Tibial artery (tissue), 4 donors: Measurements from ENCODE around the gene ARAP2.

Source experiments
- DNase-seq, 2 donors: peaks; one replicate each; pipeline ENCODE4 v3.0.0-alpha.2; 2019
- H3K27ac ChIP-seq, 2 donors: fragments of 200-600 bp; sonication (generic) in 1 of 2; 1 replicate in 1 of 2; 2 replicates in 1 of 2; pipeline ENCODE4 v1.5.1; 2018 to 2019; ENCODE audit warnings: mild to moderate bottlenecking in 1 of 2
- H3K27me3 ChIP-seq, 2 donors: fragments of 200-600 bp; sonication (generic) in 1 of 2; one replicate each; pipeline versions ENCODE4 v1.5.1 to v1.6.0; 2016 to 2019
- H3K36me3 ChIP-seq, 3 donors: fragments of 200-600 bp; sonication (generic) in 2 of 3; one replicate each; pipeline ENCODE4 v1.5.1; 2016 to 2019; ENCODE audit warnings: mild to moderate bottlenecking in 2 of 3
- H3K4me1 ChIP-seq, 4 donors: fragments of 200-600 bp; sonication (generic) in 2 of 4; 1 replicate in 3 of 4; 2 replicates in 1 of 4; pipeline ENCODE4 v1.5.1; 2016 to 2019
- H3K4me3 ChIP-seq, 2 donors: fragments of 200-600 bp; sonication (generic) in 1 of 2; 1 replicate in 1 of 2; 2 replicates in 1 of 2; pipeline ENCODE4 v1.5.1; 2018 to 2019; ENCODE audit warnings: mild to moderate bottlenecking in 2 of 2
- H3K9me3 ChIP-seq, 3 donors: fragments of 200-600 bp; sonication (generic) in 1 of 3; one replicate each; pipeline ENCODE4 v1.5.1; 2016 to 2019
- CTCF ChIP-seq, 2 experiments: fragments of 200-600 bp in 1 of 2; fragments of 450-650 bp in 1 of 2; IDR thresholded peaks; one replicate each; pipeline ENCODE4 v1.5.1; 2017 to 2019; ENCODE audit warnings: antibody characterized with exemption in 2 of 2, mild to moderate bottlenecking in 1 of 2, moderate library complexity in 1 of 2
- intact Hi-C: fragments of 100-400 bp; cut with DNase I; formaldehyde crosslinking; loops from one replicate; pipeline ENCODE4 v1.15.0; 2023; ENCODE audit warnings: low total_unique reads

The ARAP2 gene

DNA sequence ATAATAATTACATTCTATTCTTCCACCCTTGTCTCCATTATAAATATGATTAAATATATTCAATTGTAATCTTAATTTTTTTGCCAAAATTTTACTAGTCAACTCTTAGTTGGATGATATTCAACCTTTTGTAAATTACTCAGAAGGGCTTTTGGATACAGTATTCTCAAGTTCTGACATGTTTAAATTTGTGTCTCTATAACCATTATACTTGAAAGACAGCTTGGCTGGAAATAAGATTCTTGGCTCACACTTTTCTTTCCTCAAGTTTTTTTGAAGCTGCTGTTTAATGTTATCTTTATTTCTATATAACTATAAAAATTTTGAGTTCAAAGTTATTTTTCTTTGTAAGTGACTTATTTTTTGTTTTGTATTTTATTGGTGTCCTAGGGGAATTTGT is 214.4 kb downstream of the ARAP2 start:
- H3K4me1 ChIP-seq = no peaks in the 10 kb centered on the region
- no peak overlapping the region for H3K27ac ChIP-seq
- no peak for DNase-seq
- no peak for TF ChIP-seq CTCF (IDR thresholded peaks at IDR 0.05)
- no peaks in the 10 kb centered on the region for H3K36me3 ChIP-seq
- no peaks in the 10 kb centered on the region for H3K27me3 ChIP-seq
- no peak overlapping the region for H3K4me3 ChIP-seq
- H3K9me3 ChIP-seq = no peaks in the 10 kb centered on the region
- intact Hi-C loops = no loop called here

- H3K27me3 ChIP-seq = no peaks in the 10 kb centered on the region
- H3K9me3 ChIP-seq = no peaks in the 10 kb centered on the region
- intact Hi-C loops = no loop called here
- H3K4me1 ChIP-seq = no peaks in the 10 kb centered on the region
- no peak overlapping the region for H3K4me3 ChIP-seq
- H3K27ac ChIP-seq = no peak overlapping the region
- no peaks in the 10 kb centered on the region for H3K36me3 ChIP-seq
- DNase-seq = no peak
- no peak for TF ChIP-seq CTCF (IDR thresholded peaks at IDR 0.05)
Observed at GRCh38 chr4:36027203-36027602, 217.1 kb downstream of the ARAP2 start.

- no peaks in the 10 kb centered on the region for H3K36me3 ChIP-seq
- intact Hi-C loops = no loop called here
- H3K27ac ChIP-seq = no peak overlapping the region
- TF ChIP-seq CTCF (IDR thresholded peaks at IDR 0.05) = no peak
- H3K27me3 ChIP-seq = no peaks in the 10 kb centered on the region
- H3K4me3 ChIP-seq = no peak overlapping the region
- H3K9me3 ChIP-seq = no peaks in the 10 kb centered on the region
- no peaks in the 10 kb centered on the region for H3K4me1 ChIP-seq
- no peak for DNase-seq
Observed at GRCh38 chr4:36026348-36026880, 217.9 kb downstream of the ARAP2 start.

DNA sequence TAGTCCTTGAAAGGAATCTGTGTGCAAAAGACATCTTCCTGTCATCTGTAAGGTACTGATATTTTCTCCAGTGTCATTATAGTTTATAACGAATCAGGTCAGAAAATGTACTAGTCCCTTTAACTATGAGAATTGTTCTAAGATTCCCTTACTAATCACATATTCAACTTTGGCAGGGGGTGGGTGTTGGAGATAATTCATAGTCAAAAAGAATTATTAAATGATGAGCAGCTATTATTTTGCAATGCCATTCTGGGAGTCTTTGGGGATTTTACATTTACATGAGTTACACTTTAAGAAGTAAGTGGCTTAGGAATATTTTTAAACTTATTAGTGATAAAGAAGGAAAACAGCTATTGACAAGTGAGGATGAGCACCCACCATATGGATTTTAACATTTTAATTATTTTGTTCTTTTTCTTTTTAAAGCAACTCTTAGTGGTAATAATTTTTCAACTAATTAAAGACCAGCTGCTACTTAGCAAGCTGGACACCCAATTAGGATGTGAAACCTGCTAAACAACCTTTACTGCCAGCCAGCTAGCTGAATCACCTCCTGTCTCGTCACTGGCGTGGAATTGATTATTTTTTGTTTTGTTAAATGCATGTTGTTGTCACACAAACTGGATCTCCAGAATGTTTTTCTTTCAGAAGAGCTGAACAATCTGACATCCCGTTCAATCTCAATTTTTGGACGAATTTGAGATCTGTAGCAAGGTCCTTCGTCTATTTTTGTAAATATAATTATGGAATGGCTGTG is 219.2 kb downstream of the ARAP2 start:
- H3K36me3 ChIP-seq = no peaks in the 10 kb centered on the region
- no peak for DNase-seq
- TF ChIP-seq CTCF (IDR thresholded peaks at IDR 0.05) = no peak
- intact Hi-C loops = no loop called here
- H3K27me3 ChIP-seq = no peaks in the 10 kb centered on the region
- H3K27ac ChIP-seq = no peak overlapping the region
- no peaks in the 10 kb centered on the region for H3K4me1 ChIP-seq
- no peak overlapping the region for H3K4me3 ChIP-seq
- no peaks in the 10 kb centered on the region for H3K9me3 ChIP-seq

DNA sequence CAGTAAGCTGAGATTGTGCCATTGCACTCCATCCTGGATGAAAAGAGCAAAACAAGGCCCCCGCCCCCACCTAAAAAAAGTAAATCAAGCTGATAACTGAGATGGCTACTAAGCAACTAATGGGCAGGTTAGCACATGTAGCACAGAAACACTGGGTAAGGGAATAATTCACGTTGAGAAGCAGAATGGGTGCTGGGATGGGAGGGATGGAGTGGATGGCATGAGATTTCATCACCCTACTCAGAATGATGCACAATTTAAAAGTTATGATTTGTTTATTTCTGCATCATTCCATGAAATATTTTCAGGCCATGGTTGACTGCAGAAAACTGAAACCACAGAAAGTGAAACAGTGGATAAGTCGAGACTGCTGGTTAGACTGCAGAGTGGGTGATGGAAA is 224.0 kb downstream of the ARAP2 start:
- no peaks in the 10 kb centered on the region for H3K36me3 ChIP-seq
- no peaks in the 10 kb centered on the region for H3K27me3 ChIP-seq
- H3K4me3 ChIP-seq = no peak overlapping the region
- no peak for TF ChIP-seq CTCF (IDR thresholded peaks at IDR 0.05)
- intact Hi-C loops = no loop called here
- DNase-seq = no peak
- H3K27ac ChIP-seq = no peak overlapping the region
- no peaks in the 10 kb centered on the region for H3K9me3 ChIP-seq
- no peaks in the 10 kb centered on the region for H3K4me1 ChIP-seq
